Fibroblast of the aortic adventitia (primary cell): Measurements from ENCODE around the gene DAB2IP. TPM values are rescaled to one million over a fixed set of nuclear protein-coding genes. Genes with fewer than 3 reads are reported as not detected.

Experiments
- DNase-seq: peaks from one replicate; pipeline ENCODE4 v3.0.0-alpha.2; 2010; ENCODE audit warnings: low read depth
- H3K4me3 ChIP-seq: 2 replicates; pipeline ENCODE4 v1.5.1; 2011; ENCODE audit warnings: low read depth, mild to moderate bottlenecking, control low read depth, low read length, moderate library complexity
- CTCF ChIP-seq: IDR thresholded peaks from 2 replicates; pipeline ENCODE4 v1.5.1; 2011; ENCODE audit warnings: mild to moderate bottlenecking, low read length, control low read depth, inconsistent platforms; ENCODE audit not compliant: insufficient read depth
- total RNA-seq: library from RNA; depleted of rRNA; stranded (reverse); fragments of >200 nt; gene quantifications from 2 replicates; pipeline ENCODE4 v1.2.3, GENCODE V29; 2012; ENCODE audit warnings: low replicate concordance

Gene DAB2IP
- total RNA-seq, 1 donor = 17.4 TPM

- DNase-seq = no peak
- no peak for TF ChIP-seq CTCF
Measured at GRCh38 chr9:121816449-121816817, 165.0 kb downstream of the DAB2IP start.

DNA sequence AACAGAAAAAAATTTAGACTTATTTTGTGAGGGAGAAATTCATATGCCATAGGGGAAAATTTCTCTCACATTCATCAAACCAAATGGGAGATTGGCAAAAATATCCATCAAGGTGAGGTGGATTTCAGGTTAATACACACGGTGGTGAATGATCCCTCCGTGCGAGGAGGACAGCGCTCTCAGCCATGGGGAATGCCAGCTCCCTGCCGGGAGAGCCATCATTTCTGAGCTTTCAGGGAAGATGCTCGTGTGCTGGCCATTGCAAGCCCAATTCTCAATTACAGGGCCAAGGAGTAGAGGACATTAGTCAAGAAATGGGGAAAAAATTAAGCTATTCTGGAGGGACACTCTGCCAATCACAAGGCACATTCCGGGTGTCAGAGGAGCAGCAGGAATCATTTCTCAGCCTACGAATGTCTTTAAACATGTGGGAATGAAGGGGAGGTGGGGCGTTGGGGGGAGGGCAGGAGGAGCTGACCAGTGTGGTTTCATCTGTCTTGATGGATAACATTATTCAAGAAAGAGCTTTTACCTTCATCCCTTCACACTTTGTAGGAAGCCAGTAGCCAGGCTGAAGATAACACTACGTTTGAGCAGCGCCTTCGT lies 165.5 kb downstream of the DAB2IP start:
- DNase-seq = no peak
- no peak for TF ChIP-seq CTCF

More at GRCh38 chr9:121816449-121816817, 165.0 kb downstream of the DAB2IP start:
- no peak overlapping the region for H3K4me3 ChIP-seq

GRCh38 chr9:121817476-121817875 lies 166.0 kb downstream of the DAB2IP start:
- no peak for TF ChIP-seq CTCF
- H3K4me3 ChIP-seq = no peak overlapping the region
- no peak for DNase-seq

More for the DNA sequence above, 165.5 kb downstream of the DAB2IP start:
- no peak overlapping the region for H3K4me3 ChIP-seq

GRCh38 chr9:121818016-121818661 lies 166.7 kb downstream of the DAB2IP start:
- TF ChIP-seq CTCF = no peak
- no peak for DNase-seq
- H3K4me3 ChIP-seq = no peak overlapping the region

- H3K4me3 ChIP-seq = no peak overlapping the region
- no peak for TF ChIP-seq CTCF
- DNase-seq = no peak
Measured at GRCh38 chr9:121818841-121819427, 167.5 kb downstream of the DAB2IP start.

- no peak for TF ChIP-seq CTCF
- no peak overlapping the region for H3K4me3 ChIP-seq
- DNase-seq = no peak
Measured at GRCh38 chr9:121819428-121820231, 168.2 kb downstream of the DAB2IP start.
